GM12801 (cell line): ENCODE measurements around the gene BCAR1.

Experiments
- CTCF ChIP-seq: IDR thresholded peaks from one replicate; pipeline ENCODE4 v1.5.1; 2011; ENCODE audit warnings: control low read depth; ENCODE audit not compliant: insufficient read length; ENCODE audit errors: extremely low read depth

The BCAR1 gene

GRCh38 chr16:75219838-75220237, 31.6 kb downstream of the BCAR1 start:
- no peak for TF ChIP-seq CTCF

- no peak for TF ChIP-seq CTCF
Observed at GRCh38 chr16:75219088-75219487, 32.3 kb downstream of the BCAR1 start.

GRCh38 chr16:75218256-75219076, 33.0 kb downstream of the BCAR1 start, which contains the start of gene CTRB1:
Gene CTRB1, plus strand, starts transcription at chr16:75218988. Its CDS starts 20 bp downstream, at chr16:75219008.
- TF ChIP-seq CTCF, result no peak

- no peak for TF ChIP-seq CTCF
Observed at GRCh38 chr16:75217389-75217851, 34.0 kb downstream of the BCAR1 start.

GRCh38 chr16:75216576-75216975, 34.8 kb downstream of the BCAR1 start:
- TF ChIP-seq CTCF, result no peak

GRCh38 chr16:75216127-75216526, 35.3 kb downstream of the BCAR1 start:
- TF ChIP-seq CTCF, result no peak

- TF ChIP-seq CTCF, result no peak
Observed at GRCh38 chr16:75209944-75210343, 41.5 kb downstream of the BCAR1 start.
